GM23248 (cell line): ENCODE results near the gene DDX17. TPM values are rescaled to one million over a fixed set of nuclear protein-coding genes. Genes with fewer than 3 reads are reported as not detected.

ENCODE experiments used
- DNase-seq: peaks from one replicate; pipeline ENCODE4 v3.0.0-alpha.2; 2015
- H2AFZ ChIP-seq: fragments of 200-600 bp; sonication (generic); 2 replicates; pipeline ENCODE4 v1.6.1; 2016; ENCODE audit warnings: antibody characterized with exemption
- H3F3A ChIP-seq: fragments of 200-600 bp; sonication (generic); 2 replicates; pipeline ENCODE4 v1.6.1; 2016; ENCODE audit warnings: mild to moderate bottlenecking, antibody characterized with exemption, mixed run types; ENCODE audit not compliant: insufficient read depth
- H3K27ac ChIP-seq: fragments of 200-600 bp; sonication (generic); 2 replicates; pipeline ENCODE4 v1.5.1; 2016; ENCODE audit warnings: mild to moderate bottlenecking
- H3K27me3 ChIP-seq: fragments of 200-600 bp; sonication (generic); replicated peaks from 2 replicates; pipeline ENCODE4 v1.6.1; 2016; ENCODE audit warnings: mild to moderate bottlenecking; ENCODE audit not compliant: insufficient read depth
- H3K36me3 ChIP-seq: fragments of 200-600 bp; sonication (generic); 2 replicates; pipeline ENCODE4 v1.6.1; 2016; ENCODE audit warnings: low read depth, mild to moderate bottlenecking
- H3K4me1 ChIP-seq: fragments of 200-600 bp; sonication (generic); 2 replicates; pipeline ENCODE4 v1.6.1; 2016; ENCODE audit warnings: mild to moderate bottlenecking; ENCODE audit not compliant: insufficient read depth
- H3K4me2 ChIP-seq: fragments of 200-600 bp; sonication (generic); one replicate; pipeline ENCODE4 v1.6.1; 2016; ENCODE audit warnings: mild to moderate bottlenecking; ENCODE audit not compliant: unreplicated experiment
- H3K4me3 ChIP-seq: fragments of 200-600 bp; sonication (generic); 2 replicates; pipeline ENCODE4 v1.5.1; 2016; ENCODE audit warnings: mild to moderate bottlenecking
- H3K79me2 ChIP-seq: fragments of 200-600 bp; sonication (generic); 2 replicates; pipeline ENCODE4 v1.6.1; 2016; ENCODE audit warnings: mild to moderate bottlenecking; ENCODE audit not compliant: insufficient read depth
- H3K9ac ChIP-seq: fragments of 200-600 bp; sonication (generic); 2 replicates; pipeline ENCODE4 v1.6.1; 2016; ENCODE audit warnings: mild to moderate bottlenecking
- H3K9me2 ChIP-seq: fragments of 200-600 bp; sonication (generic); 2 replicates; pipeline ENCODE4 v1.6.1; 2016; ENCODE audit warnings: mixed run types, mild to moderate bottlenecking, moderate library complexity; ENCODE audit not compliant: insufficient read depth
- H3K9me3 ChIP-seq: fragments of 200-600 bp; sonication (generic); one replicate; pipeline ENCODE4 v1.6.1; 2017; ENCODE audit warnings: low read depth
- H4K20me1 ChIP-seq: fragments of 200-600 bp; sonication (generic); 2 replicates; pipeline ENCODE4 v1.6.0; 2016; ENCODE audit not compliant: insufficient read depth
- EZH2 ChIP-seq: fragments of 200-600 bp; sonication (generic); IDR thresholded peaks from 2 replicates; pipeline ENCODE4 v1.6.1; 2018; ENCODE audit warnings: antibody characterized with exemption, mild to moderate bottlenecking; ENCODE audit not compliant: insufficient read depth, poor library complexity, severe bottlenecking
- EZH2phosphoT487 ChIP-seq: fragments of 200-600 bp; sonication (generic); IDR thresholded peaks from 2 replicates; pipeline ENCODE4 v1.6.1; 2018; ENCODE audit warnings: antibody characterized with exemption, moderate library complexity, mild to moderate bottlenecking, low read depth; ENCODE audit not compliant: insufficient read depth
- WGBS, 2 experiments: methylation state at CpG; one replicate each; pipeline ENCODE4 v1.1.6; 2015 to 2017; ENCODE audit warnings: low lambda C conversion rate in 2 of 2, low coverage in 1 of 2; ENCODE audit errors: missing lambda C conversion rate in 2 of 2; 5-methylcytosine and 5-hydroxymethylcytosine counted together
- in situ Hi-C: fragments of 300-500 bp; cut with MboI; formaldehyde crosslinking; loops from 2 replicates; pipeline ENCODE4 v1.15.0; 2020
- polyA plus RNA-seq: library from polyadenylated mRNA; unstranded; fragments of >200 nt; fragmentation: Nextera tagmentation; extraction: Ambion mirVana; gene quantifications from 2 replicates; pipeline ENCODE4 v1.2.1, GENCODE V29; 2016
- total RNA-seq: library from RNA; depleted of rRNA; stranded (reverse); fragments of >200 nt; shearing (Covaris generic); gene quantifications from 2 replicates; pipeline ENCODE4 v1.2.3, GENCODE V29; 2014

The DDX17 gene
- total and polyA plus RNA-seq, 2 experiments from 2014 or later = 30.1 to 312 TPM

DNA sequence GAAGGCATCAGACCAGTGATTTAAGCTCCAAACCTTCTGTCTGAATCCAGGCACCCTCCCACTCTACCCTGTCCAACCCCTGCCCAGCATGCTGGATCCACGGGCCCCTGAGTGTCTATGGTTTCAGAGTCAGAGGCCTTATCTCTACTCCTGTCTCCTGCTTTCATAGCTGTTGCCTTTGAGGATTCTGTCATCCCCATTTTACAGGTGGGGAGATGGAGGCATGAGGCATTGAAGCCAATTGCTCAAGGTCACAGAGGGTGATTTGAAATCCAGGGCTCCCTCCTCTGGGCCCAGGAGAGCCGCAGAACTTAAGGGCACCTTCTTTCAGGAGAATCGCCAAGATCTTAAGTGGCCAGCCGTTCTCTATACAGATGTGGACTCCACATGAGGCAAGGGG, 54.2 kb downstream of the DDX17 start:
- Histone ChIP-seq H3K27ac (no peak overlapping the region), H3K4me2 (no peak overlapping the region), H3K79me2 (no peaks in the 10 kb centered on the region), H3K36me3 (no peaks in the 10 kb centered on the region), H3K9me3 (no peaks in the 10 kb centered on the region), H4K20me1 (no peaks in the 10 kb centered on the region), H3K27me3 (peaks cover 39% of the 10 kb centered on the region), H3K4me3 (no peak overlapping the region), H3K9ac (no peak overlapping the region), H3K4me1 (no peaks in the 10 kb centered on the region), H3F3A (no peaks in the 10 kb centered on the region), H3K9me2 (no peaks in the 10 kb centered on the region), H2AFZ (no peak overlapping the region)
- in situ Hi-C loops = no loop called here
- WGBS, 2 experiments = 80 to 84% methylated on average over 4 of the region's 4 CpGs
- TF ChIP-seq EZH2 (no peak), EZH2phosphoT487 (no peak)
- no peak for DNase-seq

DNA sequence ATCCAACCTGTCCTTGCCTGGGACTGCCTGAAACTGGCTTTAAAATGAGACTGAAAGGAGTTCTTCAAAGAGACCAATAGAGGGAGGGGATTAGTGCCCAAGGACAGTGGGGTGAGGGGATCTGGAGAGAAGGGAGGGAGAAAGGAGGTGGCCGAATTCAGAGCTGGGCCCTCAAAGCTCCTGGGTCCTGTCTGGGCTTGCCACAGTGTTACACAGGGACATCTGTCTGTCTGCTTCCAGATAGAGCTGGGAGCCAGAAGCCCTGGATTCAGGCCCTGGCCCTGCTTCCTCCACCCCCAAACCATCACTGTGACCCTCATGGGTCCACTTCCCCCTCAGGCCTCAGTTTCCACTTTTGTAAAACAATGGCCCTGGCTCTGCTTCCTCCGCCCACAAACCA, 54.7 kb downstream of the DDX17 start:
- WGBS, 2 experiments = 74 to 88% methylated on average over 2 of the region's 2 CpGs
- Histone ChIP-seq H3K4me3 (no peak overlapping the region), H3K27ac (no peak overlapping the region), H3K4me1 (no peaks in the 10 kb centered on the region), H3F3A (no peaks in the 10 kb centered on the region), H2AFZ (no peak overlapping the region), H3K79me2 (no peaks in the 10 kb centered on the region), H3K36me3 (no peaks in the 10 kb centered on the region), H3K27me3 (peaks cover 34% of the 10 kb centered on the region), H3K9ac (no peak overlapping the region), H4K20me1 (no peaks in the 10 kb centered on the region), H3K4me2 (no peak overlapping the region), H3K9me3 (no peaks in the 10 kb centered on the region), H3K9me2 (no peaks in the 10 kb centered on the region)
- DNase-seq = no peak
- in situ Hi-C loops = no loop called here
- TF ChIP-seq EZH2phosphoT487 (no peak), EZH2 (no peak)

DNA sequence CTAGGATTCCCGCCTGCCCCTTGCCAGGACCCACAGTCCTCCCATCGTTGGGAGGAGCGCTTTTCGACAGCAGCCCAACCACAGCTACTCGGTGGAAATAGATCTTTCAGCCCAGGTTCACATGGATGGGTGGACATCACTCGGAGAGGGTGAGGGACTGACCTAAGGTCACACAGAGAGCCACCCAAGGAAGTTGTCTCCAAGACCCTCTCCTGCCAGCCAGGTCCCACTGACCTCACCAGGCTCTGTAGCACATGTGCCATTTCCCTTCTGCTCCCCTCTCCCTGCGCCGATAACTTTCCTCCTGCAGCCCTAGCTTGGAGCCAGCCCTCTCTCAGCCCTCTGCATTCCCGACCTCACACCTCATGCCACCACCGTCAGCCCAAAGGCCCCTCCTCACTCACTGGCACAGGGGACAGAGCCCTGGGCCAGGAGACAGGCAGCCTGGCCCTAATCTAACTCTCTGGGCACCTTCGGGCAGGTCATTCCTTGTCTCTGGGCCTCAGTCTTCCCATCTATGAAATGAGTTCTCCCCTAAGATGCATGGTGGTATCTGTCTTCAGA, 55.8 kb downstream of the DDX17 start:
- Histone ChIP-seq H3K4me1 (no peaks in the 10 kb centered on the region), H3K36me3 (no peaks in the 10 kb centered on the region), H4K20me1 (no peaks in the 10 kb centered on the region), H3K9ac (no peak overlapping the region), H2AFZ (no peak overlapping the region), H3K27ac (no peak overlapping the region), H3K27me3 (peaks cover 30% of the 10 kb centered on the region), H3K9me3 (no peaks in the 10 kb centered on the region), H3K79me2 (no peaks in the 10 kb centered on the region), H3K9me2 (no peaks in the 10 kb centered on the region), H3F3A (no peaks in the 10 kb centered on the region), H3K4me3 (no peak overlapping the region), H3K4me2 (no peak overlapping the region)
- in situ Hi-C loops = no loop called here
- TF ChIP-seq EZH2 = no peak
- DNase-seq = no peak
- WGBS, 2 experiments = 61% methylated on average over 11 of the region's 11 CpGs

- 35 to 52% methylated on average over 18 of the region's 18 CpGs for WGBS, 2 experiments
- H2AFZ ChIP-seq = no peak overlapping the region
- H3K27me3 ChIP-seq = peaks cover 29% of the 10 kb centered on the region
- H3K4me1 ChIP-seq = no peaks in the 10 kb centered on the region
- no peaks in the 10 kb centered on the region for H3K9me2 ChIP-seq
- in situ Hi-C loops = no loop called here
- no peaks in the 10 kb centered on the region for H4K20me1 ChIP-seq
- H3F3A ChIP-seq = no peaks in the 10 kb centered on the region
- peak; percentile 42 for DNase-seq
- no peaks in the 10 kb centered on the region for H3K79me2 ChIP-seq
- no peak overlapping the region for H3K4me2 ChIP-seq
- TF ChIP-seq EZH2 (no peak), EZH2phosphoT487 (no peak)
- no peak overlapping the region for H3K9ac ChIP-seq
- no peaks in the 10 kb centered on the region for H3K36me3 ChIP-seq
- H3K4me3 ChIP-seq = no peak overlapping the region
- no peak overlapping the region for H3K27ac ChIP-seq
- no peaks in the 10 kb centered on the region for H3K9me3 ChIP-seq
Observed at GRCh38 chr22:38449776-38450175, 56.3 kb downstream of the DDX17 start.
